Kidney (tissue), 14 donors: ENCODE results near the gene EYA4. TPM values are rescaled to one million over a fixed set of nuclear protein-coding genes. Genes with fewer than 3 reads are reported as not detected.

ENCODE experiments used
- DNase-seq, 5 donors: peaks; one replicate each; pipeline ENCODE4 v3.0.0-alpha.2; 2013 to 2020
- FAIRE-seq: peaks from 2 replicates; lab custom pipeline; 2012; peaks lifted over from hg19 to GRCh38; lab: Jason Lieb, UNC
- H3K27ac ChIP-seq, 2 donors: one replicate each; pipeline ENCODE4 v1.7.0; 2013; ENCODE audit warnings: low read depth in 2 of 2, low read length in 2 of 2, inconsistent platforms in 1 of 2
- H3K27me3 ChIP-seq: one replicate; pipeline ENCODE4 v1.7.1; 2013; ENCODE audit warnings: low read length, inconsistent platforms; ENCODE audit not compliant: control insufficient read depth, insufficient read depth
- H3K36me3 ChIP-seq, 3 donors: one replicate each; pipeline versions ENCODE4 v1.7.0 to v1.7.1; 2013; ENCODE audit warnings: low read length in 3 of 3, control low read depth in 1 of 3, inconsistent platforms in 1 of 3; ENCODE audit not compliant: insufficient read depth in 3 of 3, control insufficient read depth in 2 of 3
- H3K4me1 ChIP-seq, 3 donors: one replicate each; pipeline versions ENCODE4 v1.7.0 to v1.7.1; 2013; ENCODE audit warnings: low read length in 3 of 3, inconsistent platforms in 1 of 3, low read depth in 1 of 3; ENCODE audit not compliant: control insufficient read depth in 2 of 3, insufficient read depth in 2 of 3
- H3K4me3 ChIP-seq, 3 donors: one replicate each; pipeline versions ENCODE4 v1.7.0 to v1.8.1; 2013; ENCODE audit warnings: low read length in 3 of 3, control low read depth in 1 of 3, inconsistent platforms in 1 of 3
- H3K9ac ChIP-seq, 3 donors: one replicate each; pipeline versions ENCODE4 v1.7.0 to v1.7.1; 2013; ENCODE audit warnings: low read length in 3 of 3, control low read depth in 1 of 3, inconsistent platforms in 1 of 3
- H3K9me3 ChIP-seq, 3 donors: one replicate each; pipeline versions ENCODE4 v1.7.0 to v1.7.1; 2013; ENCODE audit warnings: low read length in 3 of 3, control low read depth in 1 of 3, inconsistent platforms in 1 of 3; ENCODE audit not compliant: control insufficient read depth in 2 of 3, insufficient read depth in 1 of 3
- intact Hi-C: fragments of 100-400 bp; cut with DNase I; formaldehyde crosslinking; loops from one replicate; pipeline ENCODE4 v1.11.1; 2022
- polyA plus RNA-seq: library from polyadenylated mRNA; stranded (reverse); fragments of 350-450 nt; fragmentation: Illumina TruSeq; extraction: RNeasy Lipid Tissue Mini Kit (QIAGEN cat#74804); gene quantifications from one replicate; pipeline ENCODE4 v1.2.3, GENCODE V29; 2014; ENCODE audit warnings: low read depth, low replicate concordance; ENCODE audit not compliant: insufficient read depth
- total RNA-seq: library from RNA; stranded (reverse); fragmentation: NEBNext Ultra II Directional; extraction: Animal tissue kit (Norgen Biotek cat#: 25700); gene quantifications from one replicate; pipeline ENCODE4 v1.2.1, GENCODE V29; 2021
- TF ChIP-seq, protein P1 (sequence below): IDR thresholded peaks from 3 replicates; pipeline ENCODE4 v1.5.1; 2012; ENCODE audit warnings: mild to moderate bottlenecking, moderate library complexity, borderline replicate concordance; ENCODE audit not compliant: insufficient read depth; ENCODE audit errors: extremely low read depth
- donor health status: control.
- donor health status: control.
- donor health status: control.
- donor health status: control.
- donor health status: control.
- donor health status: DM: yes; HTN: yes; CAD: no.
- donor health status: Normal renal cell carcinoma (clear cell type).

Gene EYA4
- total and polyA plus RNA-seq, 2 donors from 2014 or later, result 0.99 to 5.0 TPM

DNA sequence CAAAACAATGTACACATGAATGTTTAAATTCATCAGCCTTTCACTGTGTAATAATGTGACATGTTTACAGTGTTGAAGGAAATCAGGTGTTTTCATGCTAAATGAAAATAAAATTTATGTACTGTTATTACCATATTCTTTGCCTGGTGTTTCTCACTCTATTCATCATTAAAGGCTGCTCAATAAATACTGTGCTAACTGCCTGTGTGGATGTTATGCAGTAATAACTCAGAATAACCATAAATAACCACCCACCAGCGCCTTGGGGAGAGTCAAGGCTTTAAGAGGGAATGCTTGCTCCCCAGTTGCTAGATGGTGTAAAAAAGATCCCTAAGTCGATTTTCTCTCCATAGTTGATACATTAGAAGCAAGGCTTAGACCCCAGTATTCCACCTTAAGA, 299.9 kb downstream of the EYA4 start:
- intact Hi-C loops, result no loop called here
- no peaks in the 10 kb centered on the region for H3K9me3 ChIP-seq
- no peak for FAIRE-seq
- H3K27ac ChIP-seq, result no peak overlapping the region
- no peak overlapping the region for H3K9ac ChIP-seq
- no peaks in the 10 kb centered on the region for H3K4me1 ChIP-seq
- DNase-seq, result no peak
- TF ChIP-seq, protein P1, sequence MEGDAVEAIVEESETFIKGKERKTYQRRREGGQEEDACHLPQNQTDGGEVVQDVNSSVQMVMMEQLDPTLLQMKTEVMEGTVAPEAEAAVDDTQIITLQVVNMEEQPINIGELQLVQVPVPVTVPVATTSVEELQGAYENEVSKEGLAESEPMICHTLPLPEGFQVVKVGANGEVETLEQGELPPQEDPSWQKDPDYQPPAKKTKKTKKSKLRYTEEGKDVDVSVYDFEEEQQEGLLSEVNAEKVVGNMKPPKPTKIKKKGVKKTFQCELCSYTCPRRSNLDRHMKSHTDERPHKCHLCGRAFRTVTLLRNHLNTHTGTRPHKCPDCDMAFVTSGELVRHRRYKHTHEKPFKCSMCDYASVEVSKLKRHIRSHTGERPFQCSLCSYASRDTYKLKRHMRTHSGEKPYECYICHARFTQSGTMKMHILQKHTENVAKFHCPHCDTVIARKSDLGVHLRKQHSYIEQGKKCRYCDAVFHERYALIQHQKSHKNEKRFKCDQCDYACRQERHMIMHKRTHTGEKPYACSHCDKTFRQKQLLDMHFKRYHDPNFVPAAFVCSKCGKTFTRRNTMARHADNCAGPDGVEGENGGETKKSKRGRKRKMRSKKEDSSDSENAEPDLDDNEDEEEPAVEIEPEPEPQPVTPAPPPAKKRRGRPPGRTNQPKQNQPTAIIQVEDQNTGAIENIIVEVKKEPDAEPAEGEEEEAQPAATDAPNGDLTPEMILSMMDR, result no peak
- H3K27me3 ChIP-seq, result no peaks in the 10 kb centered on the region
- H3K4me3 ChIP-seq, result no peak overlapping the region
- H3K36me3 ChIP-seq, result no peaks in the 10 kb centered on the region

DNA sequence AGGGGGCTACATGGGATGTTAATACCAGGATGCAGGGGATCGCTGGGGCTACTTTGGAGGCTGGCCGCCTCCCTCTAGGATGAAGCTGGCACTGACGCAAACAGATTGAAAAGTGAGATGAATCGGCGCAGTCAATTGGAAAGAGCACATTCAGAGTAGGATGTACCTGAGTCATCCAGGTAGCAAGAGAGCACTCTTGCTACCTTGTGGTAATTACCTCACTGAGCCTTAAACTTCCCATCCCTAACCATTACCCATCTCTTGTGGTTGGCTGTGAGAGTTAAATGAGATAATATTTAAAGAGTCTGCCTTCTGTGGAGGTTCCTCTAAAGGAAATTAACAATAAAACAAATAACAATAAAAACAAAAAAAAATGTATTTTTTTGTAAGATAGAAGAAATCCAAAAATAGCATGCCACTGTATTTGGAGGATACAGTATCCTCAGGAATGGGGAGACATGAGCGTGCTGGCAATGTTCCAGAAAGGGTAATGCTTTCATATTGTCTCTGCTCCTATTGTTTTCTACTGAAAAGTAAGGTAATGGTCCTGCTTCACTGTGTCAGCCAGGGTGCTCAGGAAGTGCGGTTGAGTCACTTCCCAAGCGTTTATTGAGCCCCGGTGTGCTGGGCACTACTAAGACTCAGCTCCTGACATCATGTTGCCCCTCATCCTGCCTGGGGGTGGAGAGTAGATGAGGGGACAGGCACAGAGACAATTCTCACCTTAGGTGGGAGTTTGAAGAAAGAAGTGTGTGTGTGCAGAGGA, 301.1 kb downstream of the EYA4 start:
- H3K9me3 ChIP-seq, result no peaks in the 10 kb centered on the region
- TF ChIP-seq, protein P1, result no peak
- no peak overlapping the region for H3K9ac ChIP-seq

DNA sequence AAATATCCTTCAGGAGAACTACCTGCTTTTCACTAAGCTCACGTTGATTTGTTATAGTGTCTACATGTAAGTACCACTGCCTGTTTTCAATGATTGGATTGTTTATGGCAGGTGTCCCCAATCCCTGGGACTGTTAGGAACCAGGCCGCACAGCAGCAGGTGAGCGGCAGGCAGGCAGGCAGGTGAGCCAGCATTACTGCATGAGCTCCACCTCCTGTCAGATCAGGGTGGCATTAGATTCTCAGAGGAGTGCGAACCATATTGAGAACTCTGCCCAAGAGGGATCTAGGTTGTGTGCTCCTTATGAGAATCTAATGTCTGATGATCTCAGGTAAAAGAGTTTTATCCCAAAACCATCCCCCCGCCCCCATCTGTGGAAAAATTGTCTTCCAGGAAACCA, 303.3 kb downstream of the EYA4 start:
- DNase-seq (no peak), FAIRE-seq (no peak)
- Histone ChIP-seq H3K27ac (no peak overlapping the region), H3K9me3 (no peaks in the 10 kb centered on the region), H3K27me3 (no peaks in the 10 kb centered on the region), H3K4me1 (no peaks in the 10 kb centered on the region), H3K4me3 (no peak overlapping the region), H3K9ac (no peak overlapping the region), H3K36me3 (no peaks in the 10 kb centered on the region)
- TF ChIP-seq, protein P1, result no peak
- intact Hi-C loops, result no loop called here

More for the DNA sequence above, 301.1 kb downstream of the EYA4 start:
- Histone ChIP-seq H3K27me3 (no peaks in the 10 kb centered on the region), H3K36me3 (no peaks in the 10 kb centered on the region), H3K27ac (no peak overlapping the region), H3K4me3 (no peak overlapping the region), H3K4me1 (no peaks in the 10 kb centered on the region)
- intact Hi-C loops, result no loop called here
- FAIRE-seq (no peak), DNase-seq (no peak)

DNA sequence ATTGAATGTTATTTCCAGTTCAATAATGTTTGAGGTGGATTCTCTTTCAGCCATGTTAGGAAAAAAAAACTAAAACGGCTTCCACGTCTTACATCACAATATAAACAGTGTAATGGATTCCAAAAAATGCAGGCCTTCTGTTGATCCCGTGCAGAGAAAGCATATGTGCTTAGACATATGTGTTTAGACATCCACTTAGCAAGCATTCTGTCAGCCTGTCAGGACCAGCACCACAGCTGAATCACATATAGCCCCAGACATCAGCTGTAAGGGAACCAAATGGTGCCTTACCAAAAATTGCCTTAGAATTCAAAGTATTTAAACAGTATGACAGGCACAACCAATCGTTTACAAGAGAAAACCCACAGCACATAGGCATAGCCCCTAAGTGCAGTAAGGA, 304.9 kb downstream of the EYA4 start:
- H3K27ac ChIP-seq, result no peak overlapping the region
- intact Hi-C loops, result no loop called here
- no peaks in the 10 kb centered on the region for H3K27me3 ChIP-seq
- DNase-seq, result peak in 1 of 5 donors; percentile 57
- FAIRE-seq, result no peak
- TF ChIP-seq, protein P1, result no peak
- H3K9me3 ChIP-seq, result no peaks in the 10 kb centered on the region
- no peak overlapping the region for H3K4me3 ChIP-seq
- no peaks in the 10 kb centered on the region for H3K36me3 ChIP-seq
- no peak overlapping the region for H3K9ac ChIP-seq
- H3K4me1 ChIP-seq, result no peaks in the 10 kb centered on the region
